Measurements from ENCODE around the gene MCM3AP. TPM values are rescaled to one million over a fixed set of nuclear protein-coding genes. Genes with fewer than 3 reads are reported as not detected.

The MCM3AP gene
- total and polyA plus RNA-seq, 9 of the 15 experiments (the other 6 are each of a cell fraction or from before 2014, with no cell fraction given) = 6.5 to 179 (median 69.6) TPM

DNA sequence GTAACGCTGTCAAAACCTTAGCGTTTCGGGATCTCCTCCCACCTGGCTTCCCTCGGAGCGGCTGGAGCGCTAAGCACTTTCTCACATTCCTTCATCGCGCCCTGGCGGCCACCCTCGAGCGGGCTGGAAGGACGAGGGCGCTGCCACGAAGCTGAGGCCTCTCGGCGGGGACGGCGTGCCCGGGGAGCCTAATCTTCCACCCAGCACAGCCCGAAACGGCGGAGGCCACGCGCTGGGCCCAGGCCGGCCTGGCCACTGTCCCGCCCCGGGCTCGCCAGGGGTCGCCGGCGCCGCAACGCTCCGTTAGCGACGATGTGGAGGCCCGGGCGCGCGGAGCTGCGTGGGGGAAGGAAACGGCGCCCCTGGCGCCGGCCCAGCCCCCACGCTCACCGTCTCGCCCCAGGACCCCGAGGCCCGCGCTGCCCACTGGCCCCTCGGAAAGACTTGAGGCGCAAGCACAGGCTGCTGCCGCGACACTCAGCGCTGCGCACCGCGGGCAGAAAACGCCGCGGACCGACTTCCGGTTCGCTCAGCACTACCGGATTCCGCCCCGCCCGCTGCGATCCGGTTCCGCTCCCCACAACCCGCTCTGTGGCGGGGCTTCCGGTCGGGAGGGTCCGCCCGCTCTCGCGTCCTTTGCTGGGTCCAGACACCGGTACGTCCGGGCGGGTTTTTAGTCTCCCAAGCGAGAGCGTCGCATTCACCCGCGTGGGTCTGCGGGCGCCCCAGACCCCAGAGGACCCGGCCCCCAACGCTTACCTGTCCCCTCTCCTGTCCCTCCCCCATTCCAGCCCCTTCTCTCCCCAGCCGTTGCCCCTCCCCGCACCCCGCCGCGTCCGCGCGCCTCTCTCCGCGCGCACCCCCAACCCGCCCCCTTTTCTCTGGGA is 593 bp upstream of the MCM3AP start, which contains the start of gene YBEY (continued):
- TF ChIP-seq SREBF1 (IDR thresholded peaks at IDR 0.05; ENCODE audit: borderline replicate concordance, low read depth, low read length) = no peak
- peak in 1 of 2 experiments; percentile 13; a peak in 1 of 3 replicates for TF ChIP-seq CBX3 (IDR thresholded peaks at IDR 0.05; ENCODE audit: borderline replicate concordance in 1 of 2, low read length in 2 of 2)
- no peak for TF ChIP-seq TCF7 (IDR thresholded peaks at IDR 0.05; ENCODE audit: borderline replicate concordance)
- TF ChIP-seq, protein P1, sequence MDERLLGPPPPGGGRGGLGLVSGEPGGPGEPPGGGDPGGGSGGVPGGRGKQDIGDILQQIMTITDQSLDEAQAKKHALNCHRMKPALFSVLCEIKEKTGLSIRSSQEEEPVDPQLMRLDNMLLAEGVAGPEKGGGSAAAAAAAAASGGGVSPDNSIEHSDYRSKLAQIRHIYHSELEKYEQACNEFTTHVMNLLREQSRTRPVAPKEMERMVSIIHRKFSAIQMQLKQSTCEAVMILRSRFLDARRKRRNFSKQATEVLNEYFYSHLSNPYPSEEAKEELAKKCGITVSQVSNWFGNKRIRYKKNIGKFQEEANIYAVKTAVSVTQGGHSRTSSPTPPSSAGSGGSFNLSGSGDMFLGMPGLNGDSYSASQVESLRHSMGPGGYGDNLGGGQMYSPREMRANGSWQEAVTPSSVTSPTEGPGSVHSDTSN (CRISPR knock-in tag; IDR thresholded peaks at IDR 0.05; ENCODE audit: low read depth) = no peak
- TF ChIP-seq, protein P1 (tag; conservative IDR thresholded peaks at IDR 0.05; ENCODE audit: low read depth) = no peak
- TF ChIP-seq SRSF1 (IDR thresholded peaks at IDR 0.05; ENCODE audit: low read depth, low read length) = no peak
- TF ChIP-seq KDM4B (IDR thresholded peaks at IDR 0.05; ENCODE audit: borderline replicate concordance in 2 of 2, low read depth in 1 of 2) = peak in 1 of 2 experiments; percentile 98; a peak in 2 of 4 replicates
- TF ChIP-seq SETDB1 (IDR thresholded peaks at IDR 0.05; ENCODE audit: low read length) = no peak
- TF ChIP-seq ARHGAP35 (IDR thresholded peaks at IDR 0.05; ENCODE audit: partially characterized antibody) = no peak
- TF ChIP-seq HEY1 (CRISPR knock-in tag; IDR thresholded peaks at IDR 0.05; ENCODE audit: borderline replicate concordance) = no peak; the same call in 1 of the 2 replicates
- TF ChIP-seq, protein P2, sequence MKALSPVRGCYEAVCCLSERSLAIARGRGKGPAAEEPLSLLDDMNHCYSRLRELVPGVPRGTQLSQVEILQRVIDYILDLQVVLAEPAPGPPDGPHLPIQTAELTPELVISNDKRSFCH (CRISPR knock-in tag; IDR thresholded peaks at IDR 0.05) = no peak
- TF ChIP-seq, protein P2 (tag; IDR thresholded peaks at IDR 0.05) = peak; percentile 95
- TF ChIP-seq, protein P3, sequence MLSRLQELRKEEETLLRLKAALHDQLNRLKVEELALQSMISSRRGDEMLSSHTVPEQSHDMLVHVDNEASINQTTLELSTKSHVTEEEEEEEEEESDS (CRISPR knock-in tag; IDR thresholded peaks at IDR 0.05) = no peak
- no peak for TF ChIP-seq NELFE (IDR thresholded peaks at IDR 0.05; ENCODE audit: insufficient read depth, insufficient read length)
- TF ChIP-seq ESRRB (CRISPR knock-in tag; IDR thresholded peaks at IDR 0.05; ENCODE audit: borderline replicate concordance) = no peak
- TF ChIP-seq, protein P4, sequence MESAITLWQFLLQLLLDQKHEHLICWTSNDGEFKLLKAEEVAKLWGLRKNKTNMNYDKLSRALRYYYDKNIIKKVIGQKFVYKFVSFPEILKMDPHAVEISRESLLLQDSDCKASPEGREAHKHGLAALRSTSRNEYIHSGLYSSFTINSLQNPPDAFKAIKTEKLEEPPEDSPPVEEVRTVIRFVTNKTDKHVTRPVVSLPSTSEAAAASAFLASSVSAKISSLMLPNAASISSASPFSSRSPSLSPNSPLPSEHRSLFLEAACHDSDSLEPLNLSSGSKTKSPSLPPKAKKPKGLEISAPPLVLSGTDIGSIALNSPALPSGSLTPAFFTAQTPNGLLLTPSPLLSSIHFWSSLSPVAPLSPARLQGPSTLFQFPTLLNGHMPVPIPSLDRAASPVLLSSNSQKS (CRISPR knock-in tag; IDR thresholded peaks at IDR 0.05) = no peak
- TF ChIP-seq, protein P5, sequence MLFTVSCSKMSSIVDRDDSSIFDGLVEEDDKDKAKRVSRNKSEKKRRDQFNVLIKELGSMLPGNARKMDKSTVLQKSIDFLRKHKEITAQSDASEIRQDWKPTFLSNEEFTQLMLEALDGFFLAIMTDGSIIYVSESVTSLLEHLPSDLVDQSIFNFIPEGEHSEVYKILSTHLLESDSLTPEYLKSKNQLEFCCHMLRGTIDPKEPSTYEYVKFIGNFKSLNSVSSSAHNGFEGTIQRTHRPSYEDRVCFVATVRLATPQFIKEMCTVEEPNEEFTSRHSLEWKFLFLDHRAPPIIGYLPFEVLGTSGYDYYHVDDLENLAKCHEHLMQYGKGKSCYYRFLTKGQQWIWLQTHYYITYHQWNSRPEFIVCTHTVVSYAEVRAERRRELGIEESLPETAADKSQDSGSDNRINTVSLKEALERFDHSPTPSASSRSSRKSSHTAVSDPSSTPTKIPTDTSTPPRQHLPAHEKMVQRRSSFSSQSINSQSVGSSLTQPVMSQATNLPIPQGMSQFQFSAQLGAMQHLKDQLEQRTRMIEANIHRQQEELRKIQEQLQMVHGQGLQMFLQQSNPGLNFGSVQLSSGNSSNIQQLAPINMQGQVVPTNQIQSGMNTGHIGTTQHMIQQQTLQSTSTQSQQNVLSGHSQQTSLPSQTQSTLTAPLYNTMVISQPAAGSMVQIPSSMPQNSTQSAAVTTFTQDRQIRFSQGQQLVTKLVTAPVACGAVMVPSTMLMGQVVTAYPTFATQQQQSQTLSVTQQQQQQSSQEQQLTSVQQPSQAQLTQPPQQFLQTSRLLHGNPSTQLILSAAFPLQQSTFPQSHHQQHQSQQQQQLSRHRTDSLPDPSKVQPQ (CRISPR knock-in tag; IDR thresholded peaks at IDR 0.05; ENCODE audit: borderline replicate concordance) = no peak
- TF ChIP-seq, protein P6, sequence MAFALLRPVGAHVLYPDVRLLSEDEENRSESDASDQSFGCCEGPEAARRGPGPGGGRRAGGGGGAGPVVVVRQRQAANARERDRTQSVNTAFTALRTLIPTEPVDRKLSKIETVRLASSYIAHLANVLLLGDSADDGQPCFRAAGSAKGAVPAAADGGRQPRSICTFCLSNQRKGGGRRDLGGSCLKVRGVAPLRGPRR (CRISPR knock-in tag; IDR thresholded peaks at IDR 0.05) = no peak
- TF ChIP-seq POLR3G (IDR thresholded peaks at IDR 0.05; ENCODE audit: extremely low read depth, insufficient read length, insufficient replicate concordance) = no peak

Measured in K562 (cell line).